ENCODE measurements around the gene NELL1.
A peak's percentile ranks its signal among the peaks of the same experiment; 100 is the strongest.

NELL1 gene

GRCh38 chr11:21056644-21057043, 387.3 kb downstream of the NELL1 start:
- H3K27ac ChIP-seq = no peak overlapping the region
- H3K4me3 ChIP-seq = no peak overlapping the region
- no peak for DNase-seq (ENCODE audit: low spot score)
- no peak for TF ChIP-seq CTCF (IDR thresholded peaks at IDR 0.05)

- no peak for TF ChIP-seq CTCF (IDR thresholded peaks at IDR 0.05)
These were observed 390.5 kb downstream of the NELL1 start for GRCh38 chr11:21059879-21060278.

GRCh38 chr11:21066030-21066429, 396.6 kb downstream of the NELL1 start:
- TF ChIP-seq CTCF (IDR thresholded peaks at IDR 0.05) = no peak
- Histone ChIP-seq H3K4me3 (peak overlapping the region; percentile 17), H3K27ac (no peak overlapping the region)
- no peak for DNase-seq (ENCODE audit: low spot score)

More at GRCh38 chr11:21059879-21060278, 390.5 kb downstream of the NELL1 start:
- Histone ChIP-seq H3K27ac (no peak overlapping the region), H3K4me3 (no peak overlapping the region)
- DNase-seq (ENCODE audit: low spot score) = no peak

- no peak for TF ChIP-seq CTCF (IDR thresholded peaks at IDR 0.05)
- no peak for DNase-seq (ENCODE audit: low spot score)
- Histone ChIP-seq H3K4me3 (no peak overlapping the region), H3K27ac (no peak overlapping the region)
These were observed 399.5 kb downstream of the NELL1 start for GRCh38 chr11:21068886-21069285.

- no peak for TF ChIP-seq CTCF (IDR thresholded peaks at IDR 0.05)
- Histone ChIP-seq H3K4me3 (no peak overlapping the region), H3K27ac (no peak overlapping the region)
- DNase-seq (ENCODE audit: low spot score) = no peak
These were observed 400.5 kb downstream of the NELL1 start for GRCh38 chr11:21069909-21070308.

GRCh38 chr11:21072558-21072957, 403.2 kb downstream of the NELL1 start:
- no peak overlapping the region for H3K4me3 ChIP-seq
- TF ChIP-seq CTCF (IDR thresholded peaks at IDR 0.05) = no peak
- no peak overlapping the region for H3K27ac ChIP-seq
- DNase-seq (ENCODE audit: low spot score) = no peak

- no peak for TF ChIP-seq CTCF (IDR thresholded peaks at IDR 0.05)
- no peak overlapping the region for H3K4me3 ChIP-seq
- H3K27ac ChIP-seq = no peak overlapping the region
- no peak for DNase-seq (ENCODE audit: low spot score)
These were observed 413.5 kb downstream of the NELL1 start for GRCh38 chr11:21082853-21083252.

Data from coronary artery (tissue), 2 donors.